Adrenal gland (tissue), 5 donors: ENCODE results near the gene RNF220.

Experiments used
- CTCF ChIP-seq, 6 experiments: fragments of 450-650 bp in 4 of 6; fragments of 200-600 bp in 2 of 6; sonication (generic) in 1 of 6; IDR thresholded peaks; 1 replicate in 5 of 6; 2 replicates in 1 of 6; pipeline versions ENCODE4 v1.5.1 to v1.8.0; 2016 to 2021; ENCODE audit warnings: antibody characterized with exemption in 6 of 6, mild to moderate bottlenecking in 2 of 6, moderate library complexity in 1 of 6
- POLR2A ChIP-seq, 2 donors: fragments of 450-650 bp; IDR thresholded peaks; one replicate each; pipeline ENCODE4 v1.6.1; 2017; ENCODE audit warnings: antibody characterized with exemption in 2 of 2, mild to moderate bottlenecking in 2 of 2, moderate library complexity in 1 of 2
- donor health status: DM: no; HTN: no; CAD: no.

GRCh38 chr1:44416408-44416807 lies 11.4 kb downstream of the RNF220 start:
- no peak for TF ChIP-seq CTCF (IDR thresholded peaks at IDR 0.05)
- TF ChIP-seq POLR2A (IDR thresholded peaks at IDR 0.05) = no peak
